ENCODE data around the gene OPN1MW3.
"Not testable (repeated sequence)": the region's sequence is repeated elsewhere in the genome, so short reads cannot be mapped to it uniquely, and the experiment has no call there.

OPN1MW3 gene

GRCh38 chrX:154257282-154257681 is at the start of gene OPN1MW3:
TSS of gene OPN1MW3 (plus strand) at chrX:154257582. CDS start at chrX:154257620, 38 bp downstream.
- not testable (repeated sequence) for DNase-seq

GRCh38 chrX:154209670-154210418 is 47.5 kb upstream of the OPN1MW3 start:
- not testable (repeated sequence) for DNase-seq

- not testable (repeated sequence) for DNase-seq
Measured at GRCh38 chrX:154211057-154211456, 46.3 kb upstream of the OPN1MW3 start.

GRCh38 chrX:154211499-154211898 is 45.9 kb upstream of the OPN1MW3 start:
- not testable (repeated sequence) for DNase-seq

- not testable (repeated sequence) for DNase-seq
Measured at GRCh38 chrX:154219456-154219855, 37.9 kb upstream of the OPN1MW3 start, which contains the start of gene OPN1MW2. TSS of gene OPN1MW2 (plus strand) at chrX:154219756. CDS start at chrX:154219816, 60 bp downstream.

- not testable (repeated sequence) for DNase-seq
Measured at GRCh38 chrX:154225292-154225691, 32.1 kb upstream of the OPN1MW3 start.

- DNase-seq = not testable (repeated sequence)
Measured at GRCh38 chrX:154226706-154227105, 30.7 kb upstream of the OPN1MW3 start.

GRCh38 chrX:154231443-154231842 is 25.9 kb upstream of the OPN1MW3 start:
- not testable (repeated sequence) for DNase-seq

- not testable (repeated sequence) for DNase-seq
Measured at GRCh38 chrX:154233620-154234019, 23.8 kb upstream of the OPN1MW3 start.

- DNase-seq = not testable (repeated sequence)
Measured at GRCh38 chrX:154238939-154239559, 18.3 kb upstream of the OPN1MW3 start.

- DNase-seq = not testable (repeated sequence)
Measured at GRCh38 chrX:154239982-154240503, 17.3 kb upstream of the OPN1MW3 start.

GRCh38 chrX:154247377-154248045 is 9.9 kb upstream of the OPN1MW3 start:
- not testable (repeated sequence) for DNase-seq

GRCh38 chrX:154248076-154248475 is 9.3 kb upstream of the OPN1MW3 start:
- DNase-seq = not testable (repeated sequence)

GRCh38 chrX:154258711-154259110 is 1.3 kb downstream of the OPN1MW3 start:
- not testable (repeated sequence) for DNase-seq

- DNase-seq = not testable (repeated sequence)
Measured at GRCh38 chrX:154263072-154263471, 5.7 kb downstream of the OPN1MW3 start.

GRCh38 chrX:154269245-154269644 is 11.9 kb downstream of the OPN1MW3 start:
- not testable (repeated sequence) for DNase-seq

- not testable (repeated sequence) for DNase-seq
Measured at GRCh38 chrX:154284489-154285338, 27.3 kb downstream of the OPN1MW3 start.

- DNase-seq = not testable (repeated sequence)
Measured at GRCh38 chrX:154286406-154286805, 29.0 kb downstream of the OPN1MW3 start.

- DNase-seq = no peak
Measured at GRCh38 chrX:154294791-154295574, 37.6 kb downstream of the OPN1MW3 start, which contains the start of gene TEX28. TSS of gene TEX28 (minus strand) at chrX:154295124. CDS start at chrX:154292117, 3,007 bp downstream.

- no peak for DNase-seq
Measured at GRCh38 chrX:154295664-154296310, 38.4 kb downstream of the OPN1MW3 start, which contains the start of gene TKTL1. TSS of gene TKTL1 (plus strand) at chrX:154295795. CDS start at chrX:154295860, 65 bp downstream.
